NCI-H2196 treated with DMSO at 0.1 percent for 48 hours (cell line): ENCODE measurements around the gene CIROP.

ENCODE experiments used
- DNase-seq: peaks from one replicate; lab custom pipeline; 2025; ENCODE audit not compliant: unreplicated experiment; lab: John Stamatoyannopoulos, UW

Gene CIROP

DNA sequence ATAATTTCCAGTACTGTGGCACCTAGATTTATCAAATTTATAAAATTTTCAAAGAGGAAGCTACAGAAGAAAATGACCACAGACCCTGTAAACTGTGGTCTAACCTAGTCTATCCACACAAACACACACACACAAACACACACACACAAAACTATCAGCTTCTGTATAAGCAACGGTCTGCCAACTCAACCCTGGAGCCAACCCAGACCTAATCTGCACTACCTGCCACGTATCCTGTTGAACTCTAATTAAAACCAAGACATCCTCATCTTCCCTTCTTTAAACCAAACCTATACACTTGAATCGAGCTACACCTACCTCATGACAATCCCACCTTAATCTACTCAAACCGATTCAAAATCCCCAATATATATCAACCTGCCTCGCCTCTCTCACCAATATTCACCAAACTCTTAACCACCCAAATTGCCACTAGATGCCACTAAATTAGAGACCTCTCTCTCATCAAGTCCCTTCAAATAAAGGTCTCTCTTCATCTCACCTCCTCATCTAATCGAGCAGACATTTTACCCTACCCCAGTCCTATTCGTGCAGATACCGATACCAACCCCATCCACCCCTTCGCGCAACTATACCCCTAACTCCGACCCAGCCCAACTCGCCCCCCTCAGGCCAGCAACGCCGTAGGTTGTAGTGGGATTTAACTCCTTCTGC lies 10.7 kb downstream of the CIROP start:
- no peak for DNase-seq

DNA sequence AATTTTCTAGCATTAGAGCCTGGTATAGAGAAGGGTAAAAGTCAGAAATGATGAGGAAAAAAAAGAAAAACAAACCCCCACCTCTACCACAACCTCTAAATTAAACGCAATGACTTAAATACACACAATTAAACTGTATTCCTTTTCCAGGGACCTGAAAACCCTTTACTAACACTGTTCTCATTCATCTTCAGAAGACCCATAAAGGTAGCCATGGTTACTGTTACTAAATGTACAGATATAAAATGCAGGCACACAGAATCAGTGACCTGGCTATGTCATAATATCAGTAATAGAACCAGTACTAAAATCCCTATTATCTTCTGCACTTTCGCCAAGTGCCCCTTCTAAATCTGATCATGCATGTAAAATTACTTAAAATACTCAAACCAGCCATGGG lies 11.3 kb downstream of the CIROP start:
- DNase-seq: no peak

DNA sequence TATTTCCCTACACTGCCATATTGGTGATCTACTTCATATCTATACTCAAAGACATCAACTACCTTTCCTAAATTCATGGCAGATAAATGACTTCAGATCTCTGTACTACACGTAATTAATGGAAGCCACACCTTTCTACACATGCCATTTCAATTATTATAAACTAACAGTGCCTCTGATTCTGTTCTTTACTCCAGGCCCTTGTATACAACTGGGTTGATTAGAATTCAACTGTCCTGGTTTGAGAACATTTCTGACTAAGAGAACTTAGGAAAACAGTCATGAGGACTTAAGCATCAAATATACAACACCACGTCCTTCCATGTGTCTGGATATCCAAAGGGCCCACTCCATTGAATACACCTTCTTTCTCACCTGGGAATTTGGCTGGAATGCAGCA lies 11.7 kb downstream of the CIROP start:
- no peak for DNase-seq

DNA sequence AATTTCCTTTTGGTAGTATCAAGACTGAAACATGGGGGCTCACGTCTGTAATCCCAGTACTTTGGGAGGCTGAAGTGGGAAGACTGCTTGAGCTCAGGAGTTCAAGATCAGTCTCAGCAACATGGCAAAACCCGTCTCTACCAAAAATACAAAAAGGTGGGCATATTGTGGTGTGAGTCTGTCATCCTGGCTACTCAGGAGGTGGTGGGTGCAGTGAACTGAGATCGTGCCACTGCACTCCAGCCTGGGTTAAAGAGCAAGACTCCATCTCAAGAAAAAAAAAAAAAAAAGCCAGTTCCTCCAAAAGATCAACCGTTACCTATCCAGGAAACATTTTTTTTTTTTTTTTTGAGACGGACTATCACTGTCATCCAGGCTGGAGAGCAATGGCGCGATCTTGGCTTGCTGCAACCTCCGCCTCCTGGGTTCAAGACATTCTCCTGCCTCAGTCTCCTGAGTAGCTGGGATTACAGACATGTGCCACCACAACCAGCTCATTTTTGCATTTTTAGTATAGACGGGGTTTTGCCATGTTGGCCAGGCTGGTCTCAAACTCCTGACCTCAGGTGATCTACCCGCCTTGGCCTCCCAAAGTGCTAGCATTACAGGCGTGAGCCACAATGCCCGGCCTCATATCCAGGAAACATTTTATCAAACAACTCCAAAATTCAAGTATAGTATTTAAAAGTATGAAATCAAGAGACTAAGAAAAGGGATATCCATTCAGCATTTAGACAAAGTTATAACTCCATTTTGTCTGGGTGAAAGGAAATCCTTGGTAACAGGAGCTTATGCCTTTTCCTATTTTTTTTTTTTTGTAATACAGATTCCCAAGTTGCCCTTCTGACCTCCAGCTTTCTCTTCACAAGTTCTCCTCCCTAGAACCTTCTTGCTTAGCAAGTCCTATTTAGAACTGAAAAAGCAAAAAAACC lies 13.2 kb downstream of the CIROP start:
- no peak for DNase-seq

DNA sequence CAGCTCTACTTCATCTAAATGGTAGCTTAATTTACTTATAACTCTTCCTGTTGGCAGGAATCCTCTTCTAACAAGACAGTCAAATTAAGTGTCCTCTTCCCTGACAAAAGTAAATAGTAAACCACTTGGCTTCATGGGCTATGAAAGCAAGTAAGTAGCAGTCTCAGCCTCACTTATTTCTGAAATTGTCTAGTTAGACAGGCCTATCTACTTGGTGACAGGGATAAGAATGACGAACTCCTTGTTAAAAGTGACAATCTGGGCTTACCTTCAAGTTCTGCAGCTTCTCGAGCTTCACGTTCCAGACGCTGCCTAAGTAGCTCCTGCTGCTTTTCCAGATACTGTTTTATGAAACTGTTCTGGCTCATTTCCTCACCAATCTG lies 14.5 kb downstream of the CIROP start:
- DNase-seq: no peak

DNA sequence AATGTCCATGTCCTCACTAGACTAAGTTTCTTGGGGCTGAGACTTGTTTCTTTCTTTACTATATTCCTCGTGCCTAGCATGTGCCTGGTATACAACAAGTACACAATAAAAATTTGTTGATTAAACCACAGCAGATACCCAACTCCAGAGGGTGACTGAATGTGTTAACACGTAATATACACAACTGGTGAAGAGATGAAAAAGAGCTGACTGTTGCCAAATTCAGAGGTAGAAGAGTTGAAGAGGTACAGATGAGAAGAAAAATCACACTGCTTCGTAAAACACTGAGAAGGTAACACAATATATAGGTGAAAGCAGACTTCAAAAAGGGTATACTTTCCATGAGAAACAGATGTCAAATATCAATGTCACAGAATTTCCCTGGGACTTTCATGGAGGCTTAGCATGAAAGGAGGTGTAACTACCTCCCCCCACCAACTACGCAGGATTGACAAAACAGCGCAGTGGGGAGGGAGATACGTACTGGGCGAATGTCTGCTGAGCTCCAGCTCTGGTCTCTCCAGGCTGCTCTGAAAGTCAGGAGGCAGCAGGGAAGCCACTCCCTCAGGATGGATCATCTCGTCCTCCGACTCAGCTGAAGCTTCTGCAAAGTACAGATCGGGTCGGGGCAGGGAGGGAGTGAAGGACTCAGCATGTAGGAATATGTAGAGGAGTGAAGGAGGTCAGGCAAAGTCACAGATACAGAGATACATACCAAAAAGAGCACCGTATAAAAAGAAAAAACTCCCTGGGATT lies 15.1 kb downstream of the CIROP start:
- DNase-seq: no peak

DNA sequence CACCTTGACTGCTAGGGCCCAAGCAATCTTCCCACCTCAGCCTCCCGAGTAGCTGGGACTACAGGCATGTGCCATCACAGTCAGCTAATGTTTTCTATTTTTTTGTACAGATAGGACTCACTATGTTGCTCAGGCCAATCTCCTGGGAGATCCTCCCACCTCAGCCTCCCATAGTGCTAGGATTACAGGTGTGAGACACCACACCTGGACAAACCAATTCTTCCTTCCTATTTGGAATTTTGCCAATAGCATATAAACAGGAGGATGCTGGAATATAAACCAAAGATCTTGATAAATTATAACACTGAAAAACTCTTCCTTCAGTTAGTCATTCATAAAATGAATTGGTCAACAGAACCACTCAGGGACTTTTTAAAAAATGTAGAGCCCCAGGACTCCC lies 18.2 kb downstream of the CIROP start:
- no peak for DNase-seq

DNA sequence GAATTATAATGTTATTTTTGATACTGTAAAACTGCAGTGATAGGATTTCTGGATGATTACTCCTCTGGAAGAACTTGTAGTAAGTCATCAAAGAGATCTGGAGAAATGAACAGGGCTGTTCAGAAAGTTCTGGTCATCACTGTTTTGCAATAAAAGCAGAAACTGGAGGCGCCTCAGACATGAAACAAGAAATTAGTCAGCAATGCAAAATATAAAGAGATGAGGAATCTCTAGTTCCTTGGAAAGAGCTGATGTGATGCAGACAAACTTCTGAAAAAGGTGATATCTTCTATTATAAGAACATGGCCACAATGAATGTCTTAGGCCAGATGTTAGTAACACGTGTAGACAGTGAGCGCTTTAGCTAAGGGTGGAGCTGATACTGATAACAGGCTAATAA lies 19.3 kb downstream of the CIROP start:
- no peak for DNase-seq

DNA sequence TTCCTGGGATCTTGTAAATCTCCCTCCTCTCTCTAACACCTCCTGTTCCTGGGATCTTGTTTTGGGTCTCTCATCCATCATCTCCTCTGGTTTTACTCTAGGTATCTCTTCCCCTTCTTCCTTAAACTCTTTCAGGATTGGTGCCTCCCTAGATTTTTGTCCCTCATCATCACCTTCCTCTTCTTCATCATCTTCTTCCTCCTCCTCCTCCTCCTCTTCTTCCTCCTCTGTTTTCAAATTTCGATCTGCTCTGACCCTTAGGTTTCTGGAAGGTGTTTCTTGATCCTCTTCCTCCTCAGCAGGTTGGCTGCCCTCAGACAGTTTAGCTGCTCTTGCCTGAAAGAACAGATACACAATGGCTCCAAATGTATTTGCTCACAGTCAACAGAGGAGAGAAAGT lies 24.3 kb downstream of the CIROP start:
- DNase-seq: no peak

DNA sequence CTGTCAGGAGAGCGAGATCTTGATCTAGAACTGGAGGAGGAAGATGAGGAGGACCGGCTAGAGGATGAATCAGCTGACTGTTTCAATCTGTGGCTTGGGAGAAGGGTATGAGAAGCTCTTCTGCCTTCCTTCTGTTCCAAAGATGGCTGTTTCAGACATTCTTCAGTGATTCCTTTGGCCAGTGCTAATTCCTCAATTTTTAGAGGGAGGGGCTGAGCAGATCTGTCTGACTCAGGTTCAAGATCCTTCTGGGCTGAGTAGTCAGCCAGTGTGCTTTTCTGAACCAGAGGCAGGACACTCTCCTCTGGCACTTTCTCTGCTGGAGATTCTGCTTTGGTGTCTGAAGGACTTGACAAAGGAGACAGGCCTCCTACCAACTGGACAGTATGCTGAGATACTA lies 25.1 kb downstream of the CIROP start:
- DNase-seq: no peak

DNA sequence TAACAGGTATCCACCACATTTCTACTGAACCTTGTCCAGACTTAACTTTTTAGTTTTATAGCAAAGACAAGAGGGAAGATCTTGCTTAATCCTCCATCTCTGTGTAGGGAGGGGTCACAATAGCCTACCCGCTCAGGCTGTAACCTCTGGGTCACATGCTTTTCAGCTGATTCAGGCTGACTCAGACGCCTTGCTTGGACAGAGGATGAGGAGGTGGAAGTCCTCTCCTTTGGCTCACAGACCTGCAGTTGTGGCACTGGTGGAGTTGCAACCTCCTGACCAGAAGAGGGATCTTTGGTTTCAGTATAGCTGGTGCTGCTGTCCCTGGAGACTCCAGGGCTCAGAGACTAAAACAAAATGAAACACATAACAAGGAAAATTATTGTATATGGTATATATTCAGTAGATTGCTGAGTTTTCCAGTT lies 26.1 kb downstream of the CIROP start:
- no peak for DNase-seq

DNA sequence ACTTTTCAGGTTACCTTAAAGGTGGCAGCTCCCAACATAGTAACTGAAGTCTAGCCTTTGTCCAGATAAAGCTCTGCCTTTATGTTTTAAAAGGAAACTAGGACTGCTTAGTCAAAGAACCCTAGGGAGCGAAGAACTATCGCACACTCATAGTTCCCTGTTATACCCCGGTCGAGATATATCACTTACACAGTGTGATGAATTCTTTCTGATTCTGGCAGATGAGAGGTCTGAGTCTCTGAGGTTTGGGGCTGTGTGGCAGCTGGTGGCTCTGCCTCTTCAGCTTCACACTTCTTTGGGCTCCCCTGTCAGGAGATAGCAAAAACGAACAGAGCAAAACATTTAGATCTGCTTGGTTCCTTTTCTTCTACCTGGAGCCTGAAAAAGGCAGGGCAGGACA lies 26.8 kb downstream of the CIROP start:
- no peak for DNase-seq

DNA sequence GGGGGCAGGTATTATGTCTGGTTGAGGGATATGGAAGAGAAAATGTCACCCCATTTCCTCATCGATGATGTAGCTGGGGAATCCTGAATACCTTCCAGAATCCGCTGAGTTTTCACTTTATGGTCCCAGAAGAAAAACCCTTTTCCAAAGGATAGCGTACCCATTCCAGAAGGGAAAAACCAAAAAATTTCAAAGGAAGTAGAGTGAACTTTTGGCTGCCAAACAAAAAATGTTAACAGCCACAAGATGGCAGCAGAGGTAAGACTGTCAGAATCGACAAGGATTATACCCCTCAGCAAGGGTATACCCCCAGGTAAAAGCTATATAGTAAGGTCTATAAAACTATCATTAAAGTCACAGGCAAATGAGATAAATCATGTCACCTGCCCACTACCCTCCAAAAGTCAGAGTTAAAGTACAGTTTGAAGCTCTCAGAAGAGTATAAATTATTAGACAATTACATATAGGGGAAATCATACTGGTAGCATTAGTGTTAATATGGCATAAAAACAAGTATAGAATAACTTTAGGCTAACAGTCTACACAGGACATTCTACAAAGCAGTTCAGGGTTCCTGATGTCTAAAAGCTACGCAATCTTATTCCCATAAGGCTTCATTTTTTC lies 27.9 kb downstream of the CIROP start:
- DNase-seq: no peak

DNA sequence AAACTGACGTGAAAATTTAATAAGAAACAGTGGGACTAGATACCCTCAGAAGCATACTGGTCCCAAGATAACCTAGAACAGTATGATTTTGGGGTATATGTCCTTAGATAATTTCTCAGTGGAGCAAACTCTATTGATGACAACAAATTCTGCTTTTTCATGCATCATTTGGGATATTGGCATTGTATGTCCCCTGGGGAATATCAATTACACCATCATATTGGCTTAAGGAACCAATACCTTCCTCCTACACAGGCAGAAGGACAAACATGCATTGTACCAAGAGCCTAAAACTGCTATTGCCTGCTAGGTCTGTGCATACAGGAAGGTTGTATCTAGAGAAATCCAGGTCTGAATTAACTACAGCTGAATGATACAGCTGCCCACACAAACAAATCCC lies 29.9 kb downstream of the CIROP start:
- DNase-seq: no peak

DNA sequence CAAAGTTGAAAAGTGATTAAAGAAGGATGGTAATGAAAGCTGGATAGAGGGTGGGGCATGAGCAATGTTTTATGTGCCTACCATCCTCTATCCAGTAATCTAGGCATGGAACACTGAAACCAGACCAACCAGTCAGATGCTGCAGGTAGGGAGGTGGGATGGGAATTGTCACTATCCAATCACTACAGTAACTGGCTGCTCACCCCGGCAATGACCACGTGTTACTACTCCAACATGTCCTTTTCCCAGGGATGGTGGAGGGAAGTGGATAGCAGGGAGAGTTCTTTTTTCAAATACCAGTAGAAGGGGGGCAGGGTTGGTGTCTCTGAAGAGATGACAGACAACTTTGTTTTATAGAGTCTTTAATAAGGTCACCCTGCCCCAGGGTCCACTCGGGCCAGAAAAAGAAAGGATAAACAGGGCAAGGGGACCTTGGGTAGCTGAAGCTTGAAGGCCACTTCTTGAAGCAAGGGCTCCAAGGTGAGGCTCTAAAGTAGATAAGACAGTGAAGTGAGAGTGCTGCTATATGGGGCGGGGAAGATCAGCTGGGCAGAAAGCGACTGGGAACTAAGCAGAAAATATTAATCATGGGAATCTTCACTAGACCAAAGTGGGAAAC lies 32.8 kb downstream of the CIROP start:
- no peak for DNase-seq

DNA sequence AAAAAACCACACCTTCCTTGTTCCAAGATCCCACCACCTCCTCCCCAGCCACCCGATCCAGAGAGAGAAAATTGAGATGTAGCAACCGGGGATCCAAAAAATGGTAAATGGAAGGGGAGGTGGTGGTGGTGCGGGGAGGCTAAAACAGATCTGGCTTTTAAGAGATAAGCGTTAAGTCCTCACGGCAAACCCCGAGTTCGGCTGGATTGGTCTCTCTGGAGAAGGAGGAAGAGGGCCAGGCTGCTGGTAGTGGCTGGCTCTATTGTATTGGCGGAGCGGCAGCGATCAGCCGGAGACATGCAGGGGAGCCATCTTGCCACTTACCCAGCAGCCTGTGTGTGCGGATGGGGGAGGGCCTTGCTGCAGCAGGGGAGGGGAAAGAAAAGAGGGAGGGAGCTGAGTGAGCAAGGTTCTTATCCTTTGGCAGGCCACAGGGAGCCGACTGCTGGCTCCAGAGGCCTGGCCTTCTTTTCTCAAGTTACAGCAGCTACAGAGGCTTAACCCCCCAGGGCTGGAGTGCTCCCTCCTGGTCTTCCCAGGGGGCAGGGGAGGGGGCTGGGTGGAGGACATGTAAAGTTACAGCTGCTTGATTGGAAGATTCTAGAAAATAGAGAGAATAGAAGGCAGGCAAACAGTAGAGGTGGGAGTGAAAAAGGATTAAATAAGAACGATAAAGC lies 33.4 kb downstream of the CIROP start:
- DNase-seq: no peak

DNA sequence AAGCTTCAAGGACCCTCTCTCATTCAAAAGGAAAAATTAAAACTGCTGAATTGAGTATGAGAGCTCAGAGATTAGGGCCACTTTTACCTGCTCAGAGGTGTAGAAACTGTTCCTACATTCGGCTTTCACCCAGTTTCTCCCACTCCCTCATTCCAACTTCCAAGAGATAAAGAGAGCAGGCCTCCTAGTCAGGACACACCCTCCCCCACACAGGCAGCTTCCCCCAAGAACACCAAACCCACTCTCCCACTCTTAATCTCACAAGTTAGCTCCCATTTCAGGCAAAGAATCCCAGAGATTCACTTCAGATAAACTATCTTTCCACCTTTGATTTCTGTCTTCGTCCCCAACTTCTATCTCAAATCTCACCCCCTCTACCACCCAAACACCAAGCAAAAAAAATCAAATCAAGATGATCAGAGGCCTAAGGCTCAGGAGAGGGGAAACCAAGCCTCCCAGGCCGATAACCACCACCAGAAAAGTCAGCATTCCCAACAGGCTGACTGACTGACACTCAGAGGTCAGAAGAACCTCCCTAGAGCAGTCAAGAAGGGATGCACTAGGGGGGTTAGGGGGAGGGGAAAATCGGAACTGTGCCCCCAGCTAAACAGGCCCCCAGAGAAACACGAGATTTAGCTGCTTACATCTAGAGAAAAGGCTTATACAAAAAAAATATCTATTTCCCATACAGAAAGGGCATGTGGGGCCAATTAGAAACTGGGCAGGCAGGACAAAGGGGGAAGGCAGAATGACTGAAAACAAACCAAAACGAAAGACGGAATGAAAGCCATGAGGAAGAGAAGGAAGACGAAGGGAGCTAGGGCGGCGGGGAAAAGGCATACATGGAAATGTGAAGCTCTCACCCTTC lies 34.3 kb downstream of the CIROP start:
- DNase-seq: no peak

DNA sequence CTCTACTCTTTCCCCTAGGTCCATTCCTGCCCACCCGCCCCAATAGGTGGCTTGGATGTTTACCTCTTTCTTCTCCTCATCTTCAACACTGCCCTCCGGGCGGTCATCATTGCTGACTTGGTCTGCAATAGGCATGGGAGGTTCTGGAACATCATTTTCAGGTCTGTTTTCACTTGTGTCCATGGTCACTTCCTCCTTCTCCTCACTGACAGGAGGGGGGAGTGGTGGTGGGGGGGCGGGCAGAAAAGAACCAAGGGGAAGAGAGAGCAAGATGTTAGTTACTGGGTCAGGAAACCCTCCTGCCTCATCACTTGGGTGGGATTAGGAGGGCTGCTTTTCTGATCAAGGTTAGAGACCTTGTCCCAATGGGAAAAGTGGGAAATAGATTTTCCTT lies 35.4 kb downstream of the CIROP start:
- no peak for DNase-seq

DNA sequence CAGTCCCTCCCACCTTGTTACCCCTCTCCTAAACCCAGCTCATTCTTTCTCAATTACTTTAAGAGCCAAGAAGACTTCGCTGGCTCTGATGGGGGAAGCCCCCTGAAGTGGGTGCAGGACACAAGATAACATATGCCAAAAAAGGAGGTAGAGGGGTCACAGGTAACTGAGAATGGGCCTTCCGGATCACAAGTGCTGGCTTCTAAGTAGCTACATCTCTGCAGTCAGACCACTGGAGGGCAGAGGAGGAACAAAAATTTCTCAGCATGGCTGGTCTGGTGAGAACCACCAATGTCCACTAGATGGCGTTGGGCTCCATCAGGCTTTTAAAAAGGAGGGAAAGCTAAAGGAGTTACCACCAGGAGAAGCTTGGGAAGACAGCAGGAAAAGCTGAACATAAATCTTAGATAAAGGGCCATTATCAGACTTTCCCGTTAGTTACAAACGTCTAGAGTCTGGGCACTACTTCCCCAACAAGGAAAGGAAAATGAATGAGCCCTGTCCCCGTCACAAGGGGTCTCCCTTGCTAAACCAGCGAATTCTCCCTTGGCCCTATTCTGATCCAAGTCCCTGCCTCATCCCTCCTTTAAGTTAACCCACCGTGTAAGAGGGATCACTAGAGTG lies 35.9 kb downstream of the CIROP start:
- no peak for DNase-seq
